K562 (cell line): ENCODE results near the gene CRYBG2.

Source experiments
- CHD2 ChIP-seq: IDR thresholded peaks from 2 replicates; pipeline ENCODE4 v1.6.1; 2011; ENCODE audit warnings: low read depth, low read length
- HNRNPUL1 ChIP-seq: fragments of 200-400 bp; formaldehyde crosslinking; IDR thresholded peaks from 2 replicates; pipeline ENCODE4 v1.6.1; 2017; ENCODE audit warnings: low read length
- POLR2A ChIP-seq: fragments of 450-650 bp; conservative IDR thresholded peaks from 2 replicates; pipeline ENCODE4 v1.6.1; 2016
- TBL1XR1 ChIP-seq, 2 experiments: IDR thresholded peaks; 2 replicates each; pipeline ENCODE4 v1.6.1; 2012; ENCODE audit warnings: improper control_type of control experiment in 2 of 2, low read length in 2 of 2, mild to moderate bottlenecking in 1 of 2
- TEAD4 ChIP-seq, 2 experiments: sonication (generic) in 1 of 2; formaldehyde crosslinking in 1 of 2; IDR thresholded peaks; 2 replicates each; pipeline versions ENCODE4 v1.6.1 to v1.8.0; 2012 to 2022; ENCODE audit warnings: borderline replicate concordance in 1 of 2, inconsistent platforms in 1 of 2, low read length in 1 of 2, mild to moderate bottlenecking in 1 of 2, missing genetic modification reagents in 1 of 2

GRCh38 chr1:26315874-26316850, 37.8 kb downstream of the CRYBG2 start:
- TF ChIP-seq TBL1XR1 (IDR thresholded peaks at IDR 0.05; ENCODE audit: low read length in 2 of 2), result no peak
- TF ChIP-seq HNRNPUL1, result no peak
- no peak for TF ChIP-seq CHD2
- no peak for TF ChIP-seq TEAD4 (IDR thresholded peaks at IDR 0.05; ENCODE audit: low read length)
- TF ChIP-seq TEAD4 (CRISPR knock-in tag; IDR thresholded peaks at IDR 0.05; ENCODE audit: borderline replicate concordance), result no peak
- TF ChIP-seq POLR2A, result no peak
